IMR-90 (cell line): ENCODE data around the gene SERPINB4. TPM values are rescaled to one million over a fixed set of nuclear protein-coding genes. Genes with fewer than 3 reads are reported as not detected.
"Not testable (repeated sequence)": the region's sequence is repeated elsewhere in the genome, so short reads cannot be mapped to it uniquely, and the experiment has no call there.

Source experiments
- ATAC-seq: fragments of 200-7000 bp; cut with Tn5 transposase; 2 replicates; pipeline ENCODE4 v1.9.1; 2020; ENCODE audit warnings: low read depth, mild to moderate bottlenecking, moderate library complexity
- BruUV-seq: library from RNA; stranded (reverse); fragments of 400-500 nt; replicated peaks from 2 replicates; lab custom pipeline; 2021; lab: Mats Ljungman, UMichigan
- CTCF ChIA-PET: fragments of 300-600 bp; formaldehyde crosslinking; extraction: SDS; loops from one replicate; lab custom pipeline; 2021; ENCODE audit warnings: antibody characterized with exemption; lab: Yijun Ruan, JAX
- POLR2A ChIA-PET: fragments of 300-600 bp; sonication (Branson Sonifier 250); formaldehyde crosslinking; loops from one replicate; lab custom pipeline; 2022; ENCODE audit warnings: antibody characterized with exemption; ENCODE audit not compliant: unreplicated experiment; lab: Charles Lee
- DNase-seq: peaks from one replicate; pipeline ENCODE4 v3.0.0; 2013
- H2AFZ ChIP-seq: replicated peaks from 2 replicates; pipeline ENCODE3; 2013; ENCODE audit warnings: low read length, mild to moderate bottlenecking; ENCODE audit not compliant: poor library complexity
- H2AK5ac ChIP-seq: 2 replicates; pipeline ENCODE4 v1.6.1; 2013; ENCODE audit warnings: low read depth, low read length, inconsistent platforms
- H2AK9ac ChIP-seq: replicated peaks from 2 replicates; pipeline ENCODE3; 2013; ENCODE audit warnings: mild to moderate bottlenecking, low read depth, low read length, moderate library complexity; ENCODE audit not compliant: poor library complexity
- H2BK120ac ChIP-seq: 2 replicates; pipeline ENCODE4 v1.6.1; 2013; ENCODE audit warnings: low read depth, low read length, inconsistent platforms
- H2BK15ac ChIP-seq: 3 replicates; pipeline ENCODE4 v1.6.1; 2013; ENCODE audit warnings: low read depth, low read length, inconsistent platforms
- H2BK20ac ChIP-seq: 2 replicates; pipeline ENCODE4 v1.6.1; 2013; ENCODE audit warnings: low read depth, mild to moderate bottlenecking, inconsistent platforms, low read length, moderate library complexity
- H2BK5ac ChIP-seq: 2 replicates; pipeline ENCODE4 v1.6.1; 2013; ENCODE audit warnings: mild to moderate bottlenecking, low read depth, low read length, inconsistent platforms; ENCODE audit not compliant: poor library complexity, severe bottlenecking
- H3K14ac ChIP-seq: replicated peaks from 2 replicates; pipeline ENCODE4 v1.6.1; 2013; ENCODE audit warnings: low read depth, low read length, inconsistent platforms
- H3K18ac ChIP-seq: 2 replicates; pipeline ENCODE4 v1.6.1; 2013; ENCODE audit warnings: low read depth, low read length, control low read depth
- H3K23ac ChIP-seq: 2 replicates; pipeline ENCODE4 v1.6.1; 2013; ENCODE audit warnings: low read depth, low read length, inconsistent platforms
- H3K27ac ChIP-seq: 2 replicates; pipeline ENCODE4 v1.5.1; 2013; ENCODE audit warnings: mild to moderate bottlenecking, control low read depth, low read length; ENCODE audit not compliant: insufficient read depth
- H3K27me3 ChIP-seq: 2 replicates; pipeline ENCODE4 v1.6.1; 2013; ENCODE audit warnings: low read length; ENCODE audit not compliant: control insufficient read depth, insufficient read depth
- H3K36me3 ChIP-seq: 2 replicates; pipeline ENCODE4 v1.6.1; 2013; ENCODE audit warnings: low read length, mixed read lengths; ENCODE audit not compliant: control insufficient read depth, insufficient read depth
- H3K4ac ChIP-seq: 2 replicates; pipeline ENCODE4 v1.6.1; 2013; ENCODE audit warnings: low read depth, low read length, inconsistent platforms
- H3K4me1 ChIP-seq: 2 replicates; pipeline ENCODE4 v1.6.1; 2013; ENCODE audit warnings: low read length, mixed read lengths; ENCODE audit not compliant: control insufficient read depth, insufficient read depth
- H3K4me2 ChIP-seq: 2 replicates; pipeline ENCODE4 v1.6.1; 2013; ENCODE audit warnings: low read depth, mild to moderate bottlenecking, control low read depth, low read length, moderate library complexity
- H3K4me3 ChIP-seq: 2 replicates; pipeline ENCODE4 v1.5.1; 2013; ENCODE audit warnings: low read depth, mild to moderate bottlenecking, control low read depth, low read length, moderate library complexity; ENCODE audit not compliant: insufficient read depth
- H3K56ac ChIP-seq: 2 replicates; pipeline ENCODE4 v1.6.1; 2013; ENCODE audit warnings: low read length, inconsistent platforms; ENCODE audit not compliant: insufficient read depth; ENCODE audit errors: extremely low read depth
- H3K79me1 ChIP-seq, 2 experiments: 2 replicates each; pipeline ENCODE4 v1.6.1; 2013; ENCODE audit warnings: low read length in 2 of 2, inconsistent platforms in 1 of 2, low read depth in 1 of 2
- H3K9ac ChIP-seq: 2 replicates; pipeline ENCODE4 v1.6.1; 2013; ENCODE audit warnings: low read depth, low read length, control low read depth
- H3K9me1 ChIP-seq: 2 replicates; pipeline ENCODE4 v1.6.1; 2013; ENCODE audit warnings: low read length, inconsistent platforms; ENCODE audit not compliant: insufficient read depth
- H3K9me3 ChIP-seq: 2 replicates; pipeline ENCODE4 v1.6.1; 2013; ENCODE audit warnings: low read length; ENCODE audit not compliant: control insufficient read depth, insufficient read depth
- H4K20me1 ChIP-seq: 2 replicates; pipeline ENCODE4 v1.6.1; 2013; ENCODE audit warnings: low read length, inconsistent platforms; ENCODE audit not compliant: insufficient read depth
- H4K5ac ChIP-seq: 2 replicates; pipeline ENCODE4 v1.6.1; 2013; ENCODE audit warnings: mild to moderate bottlenecking, low read depth, low read length, control low read depth
- H4K8ac ChIP-seq, 2 experiments: 2 replicates each; pipeline ENCODE4 v1.6.1; 2013; ENCODE audit warnings: low read depth in 2 of 2, low read length in 2 of 2, control low read depth in 1 of 2, inconsistent platforms in 1 of 2
- H4K91ac ChIP-seq: 2 replicates; pipeline ENCODE4 v1.6.1; 2013; ENCODE audit warnings: low read depth, low read length, inconsistent platforms; ENCODE audit not compliant: insufficient read depth
- WGBS, 2 experiments: methylation state at CpG; one replicate each; pipeline versions ENCODE4 v1.1.5 to v1.1.7; 2013; ENCODE audit warnings: missing lambda C conversion rate in 2 of 2; ENCODE audit not compliant: insufficient read length in 1 of 2; ENCODE audit errors: extremely low coverage in 2 of 2; 5-methylcytosine and 5-hydroxymethylcytosine counted together
- dilution Hi-C: fragments of 300-500 bp; cut with HindIII; formaldehyde crosslinking; loops from one replicate; pipeline ENCODE4 v1.14.3; 2018; ENCODE audit warnings: low sequenced_read_pairs; ENCODE audit not compliant: unreplicated experiment
- in situ Hi-C: fragments of 300-500 bp; cut with MboI; formaldehyde crosslinking; loops from 3 replicates; pipeline ENCODE4 v1.14.3; 2019; ENCODE audit warnings: low sequenced_read_pairs, inconsistent platforms, mixed read lengths
- intact Hi-C: fragments of 100-400 bp; cut with micrococcal nuclease; formaldehyde crosslinking; loops from 2 replicates; pipeline ENCODE4 v1.10.0; 2022
- polyA plus RNA-seq, 3 experiments: library from polyadenylated mRNA; depleted of rRNA; stranded (reverse); fragments of >200 nt; gene quantifications; 2 replicates each; pipeline ENCODE4 v1.2.3, GENCODE V29; 2012; ENCODE audit warnings: low replicate concordance in 1 of 3
- total RNA-seq: library from RNA; depleted of rRNA; stranded (reverse); fragments of >200 nt; gene quantifications from 2 replicates; pipeline ENCODE4 v1.2.3, GENCODE V29; 2012

The SERPINB4 gene
- total and polyA plus RNA-seq, 2 of the 4 experiments (the other 2 are of a cell fraction): not detected

GRCh38 chr18:63650271-63650670 is 6.2 kb upstream of the SERPINB4 start:
- dilution Hi-C loops, H3K23ac ChIP-seq, H3K9ac ChIP-seq, H4K5ac ChIP-seq, H3K4me3 ChIP-seq, ATAC-seq, H3K27ac ChIP-seq, H3K14ac ChIP-seq, H3K79me1 ChIP-seq, H3K27me3 ChIP-seq, in situ Hi-C loops, H2AFZ ChIP-seq, H2BK5ac ChIP-seq, H3K18ac ChIP-seq, H3K4ac ChIP-seq, BruUV-seq, intact Hi-C loops, H2BK20ac ChIP-seq, POLR2A ChIA-PET, H3K4me1 ChIP-seq, H3K4me2 ChIP-seq, H3K9me3 ChIP-seq, H2BK15ac ChIP-seq, H3K56ac ChIP-seq, H2AK5ac ChIP-seq, H4K8ac ChIP-seq, H2BK120ac ChIP-seq, H2AK9ac ChIP-seq, H4K91ac ChIP-seq, H3K9me1 ChIP-seq, H4K20me1 ChIP-seq, CTCF ChIA-PET, H3K36me3 ChIP-seq: not testable (repeated sequence)
- peak; percentile 8 for DNase-seq
- no CpG with 5 or more reads among the region's 3 CpGs for WGBS, 2 experiments
